H9 (cell line): ENCODE data around the gene PELO. TPM values are rescaled to one million over a fixed set of nuclear protein-coding genes. Genes with fewer than 3 reads are reported as not detected.

ENCODE experiments used
- DNase-seq: peaks from one replicate; pipeline ENCODE4 v3.0.0-alpha.2; 2017
- H2AFZ ChIP-seq: one replicate; pipeline ENCODE4 v1.6.1; 2013; ENCODE audit warnings: mild to moderate bottlenecking, low read length, control low read depth, moderate library complexity
- H2AK5ac ChIP-seq: 2 replicates; pipeline ENCODE4 v1.6.1; 2013; ENCODE audit warnings: low read length, control low read depth, mixed read lengths; ENCODE audit not compliant: insufficient read length
- H2BK120ac ChIP-seq: one replicate; pipeline ENCODE4 v1.6.1; 2013; ENCODE audit warnings: low read depth, mild to moderate bottlenecking, low read length, control low read depth, inconsistent platforms; ENCODE audit not compliant: poor library complexity, severe bottlenecking
- H2BK12ac ChIP-seq: 2 replicates; pipeline ENCODE4 v1.6.1; 2013; ENCODE audit warnings: low read length, control low read depth, mixed read lengths, low read depth; ENCODE audit not compliant: insufficient read length
- H2BK15ac ChIP-seq: 2 replicates; pipeline ENCODE4 v1.6.1; 2013; ENCODE audit warnings: low read depth, low read length, control low read depth
- H2BK20ac ChIP-seq: one replicate; pipeline ENCODE4 v1.6.1; 2013; ENCODE audit warnings: low read depth, mild to moderate bottlenecking, low read length, control low read depth, inconsistent platforms; ENCODE audit not compliant: poor library complexity, severe bottlenecking
- H2BK5ac ChIP-seq: 2 replicates; pipeline ENCODE4 v1.6.1; 2013; ENCODE audit warnings: low read length, control low read depth, mixed read lengths; ENCODE audit not compliant: insufficient read length
- H3K14ac ChIP-seq: 2 replicates; pipeline ENCODE4 v1.6.1; 2013; ENCODE audit warnings: low read length, control low read depth; ENCODE audit not compliant: insufficient read depth
- H3K18ac ChIP-seq: 2 replicates; pipeline ENCODE4 v1.6.1; 2013; ENCODE audit warnings: low read depth, mild to moderate bottlenecking, mixed read lengths, low read length, control low read depth; ENCODE audit not compliant: insufficient read length
- H3K23ac ChIP-seq: 2 replicates; pipeline ENCODE4 v1.6.1; 2013; ENCODE audit warnings: low read length, control low read depth, mixed read lengths, low read depth; ENCODE audit not compliant: insufficient read length
- H3K23me2 ChIP-seq: 2 replicates; pipeline ENCODE4 v1.6.1; 2013; ENCODE audit warnings: low read depth, mild to moderate bottlenecking, mixed read lengths, low read length, control low read depth; ENCODE audit not compliant: insufficient read length, poor library complexity, severe bottlenecking
- H3K27ac ChIP-seq: 2 replicates; pipeline ENCODE4 v1.5.1; 2013; ENCODE audit warnings: low read length, control low read depth, mixed read lengths, low read depth; ENCODE audit not compliant: insufficient read length
- H3K27me3 ChIP-seq: 2 replicates; pipeline ENCODE4 v1.6.1; 2013; ENCODE audit warnings: low read length, control low read depth, inconsistent platforms; ENCODE audit not compliant: insufficient read depth
- H3K4ac ChIP-seq: 2 replicates; pipeline ENCODE4 v1.6.1; 2013; ENCODE audit warnings: low read depth, mild to moderate bottlenecking, control low read depth, inconsistent platforms, low read length, moderate library complexity
- H3K4me1 ChIP-seq: 2 replicates; pipeline ENCODE4 v1.6.1; 2013; ENCODE audit warnings: low read length, control low read depth, inconsistent platforms; ENCODE audit not compliant: insufficient read depth
- H3K4me2 ChIP-seq: 2 replicates; pipeline ENCODE4 v1.6.1; 2013; ENCODE audit warnings: low read length, control low read depth, mixed read lengths; ENCODE audit not compliant: insufficient read length, insufficient read depth
- H3K56ac ChIP-seq: 2 replicates; pipeline ENCODE4 v1.6.1; 2013; ENCODE audit warnings: low read depth, mild to moderate bottlenecking, mixed read lengths, low read length, control low read depth; ENCODE audit not compliant: insufficient read length
- H3K79me1 ChIP-seq: 2 replicates; pipeline ENCODE4 v1.6.1; 2013; ENCODE audit warnings: low read depth, mild to moderate bottlenecking, moderate library complexity, low read length, control low read depth, inconsistent platforms; ENCODE audit not compliant: insufficient read depth, poor library complexity, severe bottlenecking
- H3K79me2 ChIP-seq: 2 replicates; pipeline ENCODE4 v1.6.1; 2013; ENCODE audit warnings: low read length, control low read depth, inconsistent platforms; ENCODE audit not compliant: insufficient read depth
- H3K9ac ChIP-seq: 2 replicates; pipeline ENCODE4 v1.6.1; 2013; ENCODE audit warnings: low read length, control low read depth, mixed read lengths; ENCODE audit not compliant: insufficient read length; ENCODE audit errors: extremely low read depth
- H3K9me3 ChIP-seq: one replicate; pipeline ENCODE4 v1.6.1; 2013; ENCODE audit warnings: low read depth, low read length, inconsistent platforms; ENCODE audit not compliant: control insufficient read depth
- H3T11ph ChIP-seq: one replicate; pipeline ENCODE4 v1.6.1; 2013; ENCODE audit warnings: mild to moderate bottlenecking, low read length, control low read depth, inconsistent platforms
- H4K20me1 ChIP-seq: one replicate; pipeline ENCODE4 v1.6.1; 2013; ENCODE audit not compliant: control insufficient read depth, insufficient read length, insufficient read depth
- H4K5ac ChIP-seq: 2 replicates; pipeline ENCODE4 v1.6.1; 2013; ENCODE audit warnings: low read depth, mild to moderate bottlenecking, mixed read lengths, low read length, control low read depth; ENCODE audit not compliant: insufficient read length
- H4K8ac ChIP-seq: replicated peaks from 2 replicates; pipeline ENCODE4 v1.6.1; 2013; ENCODE audit warnings: low read length, control low read depth, mixed read lengths, low read depth; ENCODE audit not compliant: insufficient read length
- H4K91ac ChIP-seq: 2 replicates; pipeline ENCODE4 v1.6.1; 2013; ENCODE audit warnings: low read depth, mild to moderate bottlenecking, moderate library complexity, mixed read lengths, low read length, control low read depth; ENCODE audit not compliant: insufficient read length
- H3K27ac Mint-ChIP-seq, 3 experiments: 2 replicates in 2 of 3; 3 replicates in 1 of 3; pipeline ENCODE4 v1.8.0; 2020 to 2021; ENCODE audit warnings: mixed read lengths in 3 of 3, mild to moderate bottlenecking in 1 of 3, moderate library complexity in 1 of 3
- H3K27me3 Mint-ChIP-seq: 2 replicates; pipeline ENCODE4 v1.8.0; 2021; ENCODE audit warnings: low read depth, mild to moderate bottlenecking, moderate library complexity, mixed read lengths
- H3K36me3 Mint-ChIP-seq, 3 experiments: 2 replicates in 2 of 3; 3 replicates in 1 of 3; pipeline ENCODE4 v1.8.0; 2020 to 2021; ENCODE audit warnings: low read depth in 3 of 3, mixed read lengths in 3 of 3; ENCODE audit not compliant: insufficient read depth in 1 of 3
- H3K4me1 Mint-ChIP-seq, 2 experiments: 2 replicates each; pipeline ENCODE4 v1.8.0; 2020; ENCODE audit warnings: mixed read lengths in 2 of 2
- H3K4me3 Mint-ChIP-seq, 2 experiments: 2 replicates in 1 of 2; 3 replicates in 1 of 2; pipeline ENCODE4 v1.8.0; 2020 to 2021; ENCODE audit warnings: mild to moderate bottlenecking in 2 of 2, mixed read lengths in 2 of 2, moderate library complexity in 1 of 2
- H3K9me3 Mint-ChIP-seq, 2 experiments: 2 replicates in 1 of 2; 3 replicates in 1 of 2; pipeline ENCODE4 v1.8.0; 2020; ENCODE audit warnings: mild to moderate bottlenecking in 2 of 2, mixed read lengths in 2 of 2, moderate library complexity in 1 of 2
- CTCF ChIP-seq: fragments of 200-600 bp; sonication (generic); conservative IDR thresholded peaks from 3 replicates; pipeline ENCODE4 v1.8.0; 2021; ENCODE audit warnings: antibody characterized with exemption, mild to moderate bottlenecking
- WGBS: extraction: QIAGEN DNeasy Blood & Tissue Kit; methylation state at CpG from one replicate; pipeline ENCODE4 v1.1.7; 2013; ENCODE audit warnings: missing lambda C conversion rate, low lambda C conversion rate, mixed read lengths; ENCODE audit not compliant: insufficient read length; ENCODE audit errors: extremely low coverage; 5-methylcytosine and 5-hydroxymethylcytosine counted together
- total RNA-seq: library from RNA; stranded (reverse); gene quantifications from 2 replicates; pipeline ENCODE4 v1.2.1, GENCODE V29; 2021

The PELO gene
- total RNA-seq, 1 experiment from 2014 or later, result 20.3 TPM

GRCh38 chr5:52804981-52805380 is 17.3 kb downstream of the PELO start:
- H3K79me2 ChIP-seq, result peaks cover 14% of the 10 kb centered on the region; the same call in 1 of the 2 replicates
- H3K27ac Mint-ChIP-seq, result peak overlapping the region in 1 of 3 experiments; percentile 5; a peak in 1 of 7 replicates
- no peaks in the 10 kb centered on the region; a peak in 1 of 5 replicates for H3K9me3 Mint-ChIP-seq
- H3K27me3 Mint-ChIP-seq, result no peaks in the 10 kb centered on the region
- H3K4ac ChIP-seq, result no peak overlapping the region
- peaks cover 26% of the 10 kb centered on the region in 2 experiments for H3K4me1 Mint-ChIP-seq
- no peak overlapping the region for H4K5ac ChIP-seq
- no peaks in the 10 kb centered on the region for H3K9me3 ChIP-seq
- H3K4me2 ChIP-seq, result no peak overlapping the region
- no peak overlapping the region for H2BK12ac ChIP-seq
- WGBS, result no CpG with 5 or more reads among the region's 2 CpGs
- no peak overlapping the region for H3K23ac ChIP-seq
- H4K20me1 ChIP-seq, result no peaks in the 10 kb centered on the region
- no peak overlapping the region for H2BK120ac ChIP-seq
- no peak overlapping the region for H2BK20ac ChIP-seq
- peaks cover 16% of the 10 kb centered on the region for H3K23me2 ChIP-seq
- no peaks in the 10 kb centered on the region; the same call in 1 of the 2 replicates for H3K4me1 ChIP-seq
- no peak overlapping the region for H2AK5ac ChIP-seq
- no peak overlapping the region for H3K56ac ChIP-seq
- H4K91ac ChIP-seq, result no peak overlapping the region
- H3K14ac ChIP-seq, result no peak overlapping the region
- no peaks in the 10 kb centered on the region for H3K27me3 ChIP-seq
- no peak overlapping the region for H3K18ac ChIP-seq
- no peak overlapping the region for H3K9ac ChIP-seq
- H2AFZ ChIP-seq, result no peak overlapping the region
- H2BK5ac ChIP-seq, result no peak overlapping the region
- no peak for DNase-seq
- H3T11ph ChIP-seq, result no peak overlapping the region
- no peak overlapping the region for H4K8ac ChIP-seq
- H3K36me3 Mint-ChIP-seq, result peaks cover 4 to 7% (median 6%) of the 10 kb centered on the region in 3 experiments
- H3K27ac ChIP-seq, result no peak overlapping the region
- no peak overlapping the region for H3K4me3 Mint-ChIP-seq
- TF ChIP-seq CTCF, result no peak
- no peaks in the 10 kb centered on the region for H3K79me1 ChIP-seq
- no peak overlapping the region for H2BK15ac ChIP-seq
